GM23338 (cell line): ENCODE results near the gene C17orf100. TPM values are rescaled to one million over a fixed set of nuclear protein-coding genes. Genes with fewer than 3 reads are reported as not detected.

ENCODE experiments used
- ATAC-seq: fragments of 200-7000 bp; cut with Tn5 transposase; 3 replicates; pipeline ENCODE4 v1.9.1; 2020
- DNase-seq: peaks from one replicate; pipeline ENCODE4 v3.0.0-alpha.2; 2015; ENCODE audit warnings: low spot score
- H2AFZ ChIP-seq: fragments of 200-600 bp; sonication (generic); 2 replicates; pipeline ENCODE4 v1.8.0; 2016; ENCODE audit warnings: antibody characterized with exemption, mild to moderate bottlenecking, moderate library complexity
- H3F3A ChIP-seq: fragments of 200-600 bp; sonication (generic); replicated peaks from 2 replicates; pipeline ENCODE4 v1.8.0; 2017; ENCODE audit warnings: antibody characterized with exemption, mixed run types, low read depth
- H3K27ac ChIP-seq: fragments of 200-600 bp; sonication (generic); 2 replicates; pipeline ENCODE4 v1.6.1; 2016; ENCODE audit warnings: low read depth
- H3K27me3 ChIP-seq: fragments of 200-600 bp; sonication (generic); 2 replicates; pipeline ENCODE4 v1.8.0; 2016; ENCODE audit warnings: mild to moderate bottlenecking, mixed run types, moderate library complexity; ENCODE audit not compliant: insufficient read depth
- H3K36me3 ChIP-seq: fragments of 200-600 bp; sonication (generic); 2 replicates; pipeline ENCODE4 v1.8.0; 2016; ENCODE audit warnings: mild to moderate bottlenecking; ENCODE audit not compliant: insufficient read depth
- H3K4me1 ChIP-seq: fragments of 200-600 bp; sonication (generic); 2 replicates; pipeline ENCODE4 v1.8.0; 2016; ENCODE audit warnings: mild to moderate bottlenecking, moderate library complexity; ENCODE audit not compliant: insufficient read depth
- H3K4me2 ChIP-seq: fragments of 200-600 bp; sonication (generic); 2 replicates; pipeline ENCODE4 v1.7.1; 2017; ENCODE audit warnings: mixed run types
- H3K4me3 ChIP-seq: fragments of 200-600 bp; sonication (generic); 2 replicates; pipeline ENCODE4 v1.6.1; 2016; ENCODE audit warnings: mixed run types
- H3K79me2 ChIP-seq: fragments of 200-600 bp; sonication (generic); replicated peaks from 2 replicates; pipeline ENCODE4 v1.8.0; 2017; ENCODE audit warnings: mild to moderate bottlenecking; ENCODE audit not compliant: insufficient read depth
- H3K9me2 ChIP-seq: fragments of 200-600 bp; sonication (generic); 2 replicates; pipeline ENCODE4 v1.8.0; 2017; ENCODE audit not compliant: insufficient read depth
- H4K20me1 ChIP-seq: fragments of 200-600 bp; sonication (generic); replicated peaks from 2 replicates; pipeline ENCODE4 v1.8.0; 2017; ENCODE audit warnings: mild to moderate bottlenecking; ENCODE audit not compliant: insufficient read depth
- H3K27ac Mint-ChIP-seq: 2 replicates; pipeline ENCODE4 v1.8.0; 2020; ENCODE audit warnings: inconsistent platforms, mild to moderate bottlenecking, moderate library complexity, mixed read lengths
- H3K27me3 Mint-ChIP-seq: 3 replicates; pipeline ENCODE4 v1.8.0; 2022; ENCODE audit warnings: low read depth, mild to moderate bottlenecking, moderate library complexity, mixed read lengths, inconsistent platforms; ENCODE audit not compliant: insufficient read depth, poor library complexity
- H3K36me3 Mint-ChIP-seq: 3 replicates; pipeline ENCODE4 v1.8.0; 2021; ENCODE audit warnings: low read depth, mild to moderate bottlenecking, inconsistent platforms, moderate library complexity, mixed read lengths
- H3K4me1 Mint-ChIP-seq: 3 replicates; pipeline ENCODE4 v1.8.0; 2020; ENCODE audit warnings: mild to moderate bottlenecking, inconsistent platforms, mixed read lengths
- H3K4me3 Mint-ChIP-seq: 3 replicates; pipeline ENCODE4 v1.8.0; 2021; ENCODE audit warnings: moderate library complexity, mild to moderate bottlenecking, inconsistent platforms, mixed read lengths
- H3K9me3 Mint-ChIP-seq: 3 replicates; pipeline ENCODE4 v1.8.0; 2020; ENCODE audit warnings: moderate library complexity, mild to moderate bottlenecking, inconsistent platforms, mixed read lengths
- CREB1 ChIP-seq: fragments of 250-450 bp; sonication (Bioruptor Pico); IDR thresholded peaks from 2 replicates; pipeline ENCODE4 v1.5.0; 2020; ENCODE audit warnings: low read depth, mild to moderate bottlenecking, moderate library complexity
- EZH2 ChIP-seq: fragments of 200-600 bp; sonication (generic); IDR thresholded peaks from one replicate; pipeline ENCODE4 v1.8.0; 2017; ENCODE audit warnings: antibody characterized with exemption, mild to moderate bottlenecking, low read depth; ENCODE audit not compliant: unreplicated experiment
- EZH2phosphoT487 ChIP-seq: fragments of 200-600 bp; sonication (generic); IDR thresholded peaks from one replicate; pipeline ENCODE4 v1.8.1; 2018; ENCODE audit warnings: antibody characterized with exemption; ENCODE audit not compliant: unreplicated experiment
- NANOG ChIP-seq: IDR thresholded peaks from 2 replicates; pipeline ENCODE4 v1.6.1; 2016; ENCODE audit warnings: antibody characterized with exemption, borderline replicate concordance
- POLR2AphosphoS5 ChIP-seq: IDR thresholded peaks from 2 replicates; pipeline ENCODE4 v1.6.1; 2016; ENCODE audit warnings: antibody characterized with exemption, low read depth
- REST ChIP-seq: IDR thresholded peaks from one replicate; pipeline ENCODE4 v1.6.1; 2018; ENCODE audit warnings: antibody characterized with exemption; ENCODE audit not compliant: unreplicated experiment
- ZNF114 ChIP-seq: fragments of 250-450 bp; sonication (Bioruptor Pico); IDR thresholded peaks from 2 replicates; pipeline ENCODE4 v1.5.0; 2020; ENCODE audit warnings: mild to moderate bottlenecking, moderate library complexity
- ZNF331 ChIP-seq: fragments of 250-450 bp; sonication (Bioruptor Pico); IDR thresholded peaks from 2 replicates; pipeline ENCODE4 v1.5.0; 2020; ENCODE audit warnings: low read depth, mild to moderate bottlenecking, moderate library complexity
- ZNF462 ChIP-seq: fragments of 250-450 bp; sonication (Bioruptor Pico); IDR thresholded peaks from 2 replicates; pipeline ENCODE4 v1.5.0; 2020; ENCODE audit warnings: mild to moderate bottlenecking, moderate library complexity
- polyA plus RNA-seq: library from polyadenylated mRNA; unstranded; fragments of >200 nt; fragmentation: Nextera tagmentation; extraction: Ambion mirVana; gene quantifications from 2 replicates; pipeline ENCODE4 v1.2.1, GENCODE V29; 2016
- total RNA-seq: library from RNA; depleted of rRNA; stranded (reverse); fragments of >200 nt; shearing (Covaris generic); gene quantifications from 2 replicates; pipeline ENCODE4 v1.2.3, GENCODE V29; 2014
- TF ChIP-seq, protein P1 (sequence below), 2 experiments: fragments of 200-600 bp in 1 of 2; sonication (generic) in 1 of 2; conservative IDR thresholded peaks; 2 replicates each; pipeline versions ENCODE4 v1.5.1 to v1.6.1; 2016 to 2017; ENCODE audit warnings: antibody characterized with exemption in 2 of 2, low read depth in 2 of 2, mild to moderate bottlenecking in 2 of 2, moderate library complexity in 1 of 2

Gene C17orf100
- total and polyA plus RNA-seq, 2 experiments from 2014 or later, result 2.7 to 3.9 TPM

GRCh38 chr17:6643451-6644125 lies 8.0 kb upstream of the C17orf100 start:
- Mint-ChIP-seq H3K27ac (no peak overlapping the region), H3K36me3 (peaks cover 37% of the 10 kb centered on the region), H3K4me1 (peaks cover 19% of the 10 kb centered on the region; the same call in 2 of the 3 replicates), H3K27me3 (peaks cover 9% of the 10 kb centered on the region), H3K4me3 (no peak overlapping the region), H3K9me3 (no peaks in the 10 kb centered on the region)
- Histone ChIP-seq H4K20me1 (peaks cover 26% of the 10 kb centered on the region), H3F3A (peaks cover 12% of the 10 kb centered on the region; the same call in 1 of the 2 replicates), H3K4me2 (no peak overlapping the region), H2AFZ (no peak overlapping the region), H3K4me1 (peaks cover 12% of the 10 kb centered on the region), H3K27ac (no peak overlapping the region), H3K4me3 (no peak overlapping the region), H3K36me3 (peaks cover 14% of the 10 kb centered on the region; the same call in 1 of the 2 replicates), H3K27me3 (no peaks in the 10 kb centered on the region), H3K9me2 (no peaks in the 10 kb centered on the region), H3K79me2 (peaks cover 65% of the 10 kb centered on the region)
- ATAC-seq (no peak), DNase-seq (no peak)
- no peak for TF ChIP-seq ZNF114 (CRISPR knock-in tag)
- no peak for TF ChIP-seq CREB1 (CRISPR knock-in tag)
- TF ChIP-seq NANOG, result no peak
- no peak for TF ChIP-seq EZH2
- TF ChIP-seq POLR2AphosphoS5, result no peak
- no peak for TF ChIP-seq EZH2phosphoT487
- TF ChIP-seq, protein P1, sequence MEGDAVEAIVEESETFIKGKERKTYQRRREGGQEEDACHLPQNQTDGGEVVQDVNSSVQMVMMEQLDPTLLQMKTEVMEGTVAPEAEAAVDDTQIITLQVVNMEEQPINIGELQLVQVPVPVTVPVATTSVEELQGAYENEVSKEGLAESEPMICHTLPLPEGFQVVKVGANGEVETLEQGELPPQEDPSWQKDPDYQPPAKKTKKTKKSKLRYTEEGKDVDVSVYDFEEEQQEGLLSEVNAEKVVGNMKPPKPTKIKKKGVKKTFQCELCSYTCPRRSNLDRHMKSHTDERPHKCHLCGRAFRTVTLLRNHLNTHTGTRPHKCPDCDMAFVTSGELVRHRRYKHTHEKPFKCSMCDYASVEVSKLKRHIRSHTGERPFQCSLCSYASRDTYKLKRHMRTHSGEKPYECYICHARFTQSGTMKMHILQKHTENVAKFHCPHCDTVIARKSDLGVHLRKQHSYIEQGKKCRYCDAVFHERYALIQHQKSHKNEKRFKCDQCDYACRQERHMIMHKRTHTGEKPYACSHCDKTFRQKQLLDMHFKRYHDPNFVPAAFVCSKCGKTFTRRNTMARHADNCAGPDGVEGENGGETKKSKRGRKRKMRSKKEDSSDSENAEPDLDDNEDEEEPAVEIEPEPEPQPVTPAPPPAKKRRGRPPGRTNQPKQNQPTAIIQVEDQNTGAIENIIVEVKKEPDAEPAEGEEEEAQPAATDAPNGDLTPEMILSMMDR (conservative IDR thresholded peaks at IDR 0.05; ENCODE audit: low read depth in 2 of 2), result no peak
- no peak for TF ChIP-seq ZNF331 (CRISPR knock-in tag)
- no peak for TF ChIP-seq ZNF462 (CRISPR knock-in tag)
- TF ChIP-seq REST, result no peak
